ENCODE measurements around the gene ZSWIM8.

Gene ZSWIM8

DNA sequence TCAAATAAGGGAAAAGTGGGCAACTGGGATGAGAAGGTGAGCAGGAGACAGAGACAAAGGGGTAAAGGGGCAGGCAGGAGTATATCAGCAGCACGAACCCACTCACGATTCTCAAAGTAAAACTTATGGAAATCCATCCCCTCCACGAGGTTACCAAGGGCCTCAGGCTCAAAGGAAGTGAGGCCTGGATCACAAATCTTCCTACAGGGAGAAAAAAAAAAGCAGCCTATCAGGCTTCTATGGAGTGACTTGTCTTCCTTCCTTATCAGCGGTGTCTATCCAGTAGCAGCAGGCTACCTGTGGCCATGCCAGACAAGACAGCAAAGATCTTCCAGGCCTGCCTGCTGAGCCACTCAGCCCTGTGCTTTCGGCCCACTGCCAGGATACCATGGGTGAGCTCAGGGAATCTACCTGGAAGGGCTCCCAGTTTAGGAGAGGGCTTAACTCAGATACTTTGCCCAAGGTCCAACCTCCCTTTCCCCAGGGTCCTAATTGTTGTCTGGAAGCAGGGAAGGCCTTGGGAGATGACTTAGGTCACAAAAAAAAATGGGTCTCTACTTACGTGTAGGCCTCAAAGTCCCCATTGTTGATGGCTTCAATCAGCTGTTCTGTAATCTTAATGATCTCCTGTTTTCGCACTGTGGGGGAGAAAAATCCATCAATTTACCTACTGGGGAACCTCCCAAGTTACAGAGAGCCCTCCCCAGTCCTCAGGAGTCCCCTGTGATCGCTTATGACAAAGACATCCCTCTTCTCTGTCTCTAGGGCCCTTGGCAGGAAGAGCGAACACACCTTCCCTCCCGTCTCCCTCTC, 31.7 kb downstream of the ZSWIM8 start:
- TF ChIP-seq TAF1 (IDR thresholded peaks at IDR 0.05; ENCODE audit: borderline replicate concordance, insufficient read depth, low read length), result no peak
- no peak for TF ChIP-seq SIN3A (IDR thresholded peaks at IDR 0.05; ENCODE audit: borderline replicate concordance, insufficient read depth, low read length)
- TF ChIP-seq, protein P1, sequence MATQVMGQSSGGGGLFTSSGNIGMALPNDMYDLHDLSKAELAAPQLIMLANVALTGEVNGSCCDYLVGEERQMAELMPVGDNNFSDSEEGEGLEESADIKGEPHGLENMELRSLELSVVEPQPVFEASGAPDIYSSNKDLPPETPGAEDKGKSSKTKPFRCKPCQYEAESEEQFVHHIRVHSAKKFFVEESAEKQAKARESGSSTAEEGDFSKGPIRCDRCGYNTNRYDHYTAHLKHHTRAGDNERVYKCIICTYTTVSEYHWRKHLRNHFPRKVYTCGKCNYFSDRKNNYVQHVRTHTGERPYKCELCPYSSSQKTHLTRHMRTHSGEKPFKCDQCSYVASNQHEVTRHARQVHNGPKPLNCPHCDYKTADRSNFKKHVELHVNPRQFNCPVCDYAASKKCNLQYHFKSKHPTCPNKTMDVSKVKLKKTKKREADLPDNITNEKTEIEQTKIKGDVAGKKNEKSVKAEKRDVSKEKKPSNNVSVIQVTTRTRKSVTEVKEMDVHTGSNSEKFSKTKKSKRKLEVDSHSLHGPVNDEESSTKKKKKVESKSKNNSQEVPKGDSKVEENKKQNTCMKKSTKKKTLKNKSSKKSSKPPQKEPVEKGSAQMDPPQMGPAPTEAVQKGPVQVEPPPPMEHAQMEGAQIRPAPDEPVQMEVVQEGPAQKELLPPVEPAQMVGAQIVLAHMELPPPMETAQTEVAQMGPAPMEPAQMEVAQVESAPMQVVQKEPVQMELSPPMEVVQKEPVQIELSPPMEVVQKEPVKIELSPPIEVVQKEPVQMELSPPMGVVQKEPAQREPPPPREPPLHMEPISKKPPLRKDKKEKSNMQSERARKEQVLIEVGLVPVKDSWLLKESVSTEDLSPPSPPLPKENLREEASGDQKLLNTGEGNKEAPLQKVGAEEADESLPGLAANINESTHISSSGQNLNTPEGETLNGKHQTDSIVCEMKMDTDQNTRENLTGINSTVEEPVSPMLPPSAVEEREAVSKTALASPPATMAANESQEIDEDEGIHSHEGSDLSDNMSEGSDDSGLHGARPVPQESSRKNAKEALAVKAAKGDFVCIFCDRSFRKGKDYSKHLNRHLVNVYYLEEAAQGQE (IDR thresholded peaks at IDR 0.05; ENCODE audit: insufficient read depth in 1 of 2, low read depth in 2 of 2, low read length in 2 of 2), result no peak
- TF ChIP-seq FOXP2 (optimal IDR thresholded peaks at IDR 0.05; ENCODE audit: borderline replicate concordance, extremely low read depth, extremely low read length, insufficient read depth), result no peak
- no peak for TF ChIP-seq POLR2AphosphoS5 (IDR thresholded peaks at IDR 0.05; ENCODE audit: low read depth, low read length)

DNA sequence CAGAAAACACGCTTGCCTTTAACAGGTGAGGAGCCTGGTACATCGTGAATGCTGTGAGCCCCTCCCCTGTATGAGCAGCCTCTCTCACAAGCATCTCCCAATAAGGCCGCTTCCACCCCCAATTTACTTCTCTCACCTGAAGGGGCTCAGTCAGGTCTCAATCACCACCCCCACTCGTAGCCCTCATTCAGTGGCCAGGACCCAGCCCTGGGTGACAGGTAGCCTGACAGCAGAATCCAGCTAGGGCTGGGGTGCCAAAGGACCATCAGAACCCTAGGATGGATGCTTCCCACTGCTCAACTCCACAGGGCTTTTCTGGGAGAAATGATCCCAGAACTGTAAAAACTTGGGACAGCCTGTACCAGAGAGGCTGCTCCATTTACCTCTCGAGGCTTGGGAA, 32.4 kb downstream of the ZSWIM8 start:
- no peak for TF ChIP-seq POLR2AphosphoS5 (IDR thresholded peaks at IDR 0.05; ENCODE audit: low read depth, low read length)
- TF ChIP-seq FOXP2 (optimal IDR thresholded peaks at IDR 0.05; ENCODE audit: borderline replicate concordance, extremely low read depth, extremely low read length, insufficient read depth), result no peak
- TF ChIP-seq SIN3A (IDR thresholded peaks at IDR 0.05; ENCODE audit: borderline replicate concordance, insufficient read depth, low read length), result no peak
- TF ChIP-seq, protein P1 (IDR thresholded peaks at IDR 0.05; ENCODE audit: insufficient read depth in 1 of 2, low read depth in 2 of 2, low read length in 2 of 2), result no peak
- TF ChIP-seq TAF1 (IDR thresholded peaks at IDR 0.05; ENCODE audit: borderline replicate concordance, insufficient read depth, low read length), result no peak

DNA sequence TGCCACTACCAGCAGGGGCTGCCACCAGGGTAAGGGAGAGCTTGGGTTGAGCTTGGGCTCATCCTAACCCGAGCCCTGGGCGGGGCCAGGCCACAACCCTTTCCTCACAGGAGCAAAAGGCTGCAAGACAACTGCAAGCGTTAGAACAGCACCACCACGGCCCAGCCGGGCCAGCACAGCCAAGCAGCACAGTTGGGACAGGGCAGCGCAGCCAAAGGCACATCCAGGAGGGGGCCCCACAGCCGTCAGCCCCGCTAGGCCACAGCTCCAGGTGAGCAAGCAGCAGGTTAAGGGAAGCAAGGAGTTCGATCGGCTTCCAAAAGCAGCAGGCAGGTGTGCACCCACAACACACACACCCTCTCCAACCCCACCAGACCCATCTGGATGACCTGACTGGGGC, 33.0 kb downstream of the ZSWIM8 start:
- no peak for TF ChIP-seq SIN3A (IDR thresholded peaks at IDR 0.05; ENCODE audit: borderline replicate concordance, insufficient read depth, low read length)
- TF ChIP-seq FOXP2 (optimal IDR thresholded peaks at IDR 0.05; ENCODE audit: borderline replicate concordance, extremely low read depth, extremely low read length, insufficient read depth), result no peak
- no peak for TF ChIP-seq POLR2AphosphoS5 (IDR thresholded peaks at IDR 0.05; ENCODE audit: low read depth, low read length)
- TF ChIP-seq TAF1 (IDR thresholded peaks at IDR 0.05; ENCODE audit: borderline replicate concordance, insufficient read depth, low read length), result no peak
- TF ChIP-seq, protein P1 (IDR thresholded peaks at IDR 0.05; ENCODE audit: insufficient read depth in 1 of 2, low read depth in 2 of 2, low read length in 2 of 2), result no peak

DNA sequence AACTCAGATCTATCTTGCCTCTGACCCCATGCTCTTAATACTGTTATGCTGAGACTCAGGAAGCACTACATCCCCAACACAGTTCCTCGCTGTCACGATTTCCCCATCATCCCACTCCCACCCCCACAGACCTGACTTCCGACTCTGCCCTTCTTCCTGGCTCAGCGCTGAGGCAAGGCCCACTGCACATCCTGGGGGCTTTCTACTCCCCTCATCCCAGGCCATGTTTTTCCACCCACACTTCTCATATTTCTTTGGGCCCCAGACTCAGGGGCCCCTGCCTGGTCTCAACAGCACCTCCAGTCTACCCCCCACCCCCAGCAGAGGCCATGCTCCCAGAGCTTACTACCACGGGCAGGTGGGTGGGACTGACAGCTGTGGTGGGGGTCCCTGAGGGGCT, 33.7 kb downstream of the ZSWIM8 start:
- TF ChIP-seq FOXP2 (optimal IDR thresholded peaks at IDR 0.05; ENCODE audit: borderline replicate concordance, extremely low read depth, extremely low read length, insufficient read depth) (no peak), TAF1 (IDR thresholded peaks at IDR 0.05; ENCODE audit: borderline replicate concordance, insufficient read depth, low read length) (no peak), POLR2AphosphoS5 (IDR thresholded peaks at IDR 0.05; ENCODE audit: low read depth, low read length) (no peak), SIN3A (IDR thresholded peaks at IDR 0.05; ENCODE audit: borderline replicate concordance, insufficient read depth, low read length) (no peak)
- TF ChIP-seq, protein P1 (IDR thresholded peaks at IDR 0.05; ENCODE audit: insufficient read depth in 1 of 2, low read depth in 2 of 2, low read length in 2 of 2), result no peak

Data from PFSK-1 (cell line).